Vagina (tissue), 2 donors: ENCODE data around the gene ROR2. TPM values are rescaled to one million over a fixed set of nuclear protein-coding genes. Genes with fewer than 3 reads are reported as not detected.

Experiments
- DNase-seq, 2 donors: peaks; one replicate each; pipeline ENCODE4 v3.0.0-alpha.2; 2017; ENCODE audit errors: extremely low spot score in 2 of 2
- H3K27ac ChIP-seq: fragments of 200-600 bp; sonication (generic); one replicate; pipeline ENCODE4 v1.5.1; 2019
- H3K27me3 ChIP-seq: fragments of 200-600 bp; sonication (generic); one replicate; pipeline ENCODE4 v1.5.1; 2019
- H3K36me3 ChIP-seq, 2 donors: fragments of 200-600 bp; sonication (generic); one replicate each; pipeline ENCODE4 v1.5.1; 2017 to 2019
- H3K4me1 ChIP-seq: fragments of 200-600 bp; sonication (generic); one replicate; pipeline ENCODE4 v1.5.1; 2019
- H3K4me3 ChIP-seq, 2 donors: fragments of 200-600 bp; sonication (generic); 1 replicate in 1 of 2; 2 replicates in 1 of 2; pipeline ENCODE4 v1.5.1; 2016 to 2019
- H3K9me3 ChIP-seq: fragments of 200-600 bp; sonication (generic); one replicate; pipeline ENCODE4 v1.5.1; 2019
- CTCF ChIP-seq, 3 experiments: fragments of 450-650 bp in 2 of 3; fragments of 200-600 bp in 1 of 3; sonication (generic) in 1 of 3; IDR thresholded peaks; one replicate each; pipeline ENCODE4 v1.5.1; 2017 to 2019; ENCODE audit warnings: antibody characterized with exemption in 3 of 3, mild to moderate bottlenecking in 2 of 3, moderate library complexity in 2 of 3
- POLR2A ChIP-seq, 2 donors: fragments of 450-650 bp; IDR thresholded peaks; one replicate each; pipeline ENCODE4 v1.6.1; 2017; ENCODE audit warnings: antibody characterized with exemption in 2 of 2, mild to moderate bottlenecking in 2 of 2, moderate library complexity in 2 of 2
- POLR2AphosphoS5 ChIP-seq, 2 donors: sonication (generic); formaldehyde crosslinking; IDR thresholded peaks; one replicate each; pipeline ENCODE4 v1.9.0; 2017; ENCODE audit warnings: antibody characterized with exemption in 2 of 2, mild to moderate bottlenecking in 2 of 2, low read depth in 1 of 2; ENCODE audit not compliant: insufficient read depth in 1 of 2
- intact Hi-C: fragments of 100-400 bp; cut with DNase I; formaldehyde crosslinking; loops from one replicate; pipeline ENCODE4 v1.15.1; 2023
- total RNA-seq: library from RNA; depleted of rRNA; stranded (reverse); fragments of >200 nt; gene quantifications from one replicate; pipeline ENCODE4 v1.2.3, GENCODE V29; 2016

ROR2 gene
- total RNA-seq, 1 donor from 2014 or later: 22.3 TPM

DNA sequence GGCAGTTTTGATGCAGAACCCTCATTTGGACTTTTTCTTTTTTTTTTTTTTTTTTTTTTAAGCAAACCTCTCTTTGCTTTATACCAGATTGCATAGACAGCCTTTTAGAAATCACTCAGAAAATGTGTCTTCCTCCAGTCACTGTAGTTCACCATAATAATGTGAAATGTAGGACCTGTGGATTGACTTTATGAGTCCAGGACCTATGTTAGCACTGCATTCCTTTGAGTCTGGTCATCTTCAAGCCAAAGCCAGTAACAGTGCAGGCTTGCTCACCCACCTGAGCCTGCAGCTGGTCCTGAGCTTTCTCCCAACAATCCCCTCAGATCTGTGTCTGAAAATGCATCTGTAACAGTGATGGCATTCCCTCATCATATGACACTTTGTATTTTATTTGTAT, 415.7 kb downstream of the ROR2 start:
- no peak for TF ChIP-seq CTCF (IDR thresholded peaks at IDR 0.05)
- TF ChIP-seq POLR2A (IDR thresholded peaks at IDR 0.05): no peak
- no peak for TF ChIP-seq POLR2AphosphoS5 (IDR thresholded peaks at IDR 0.05; ENCODE audit: insufficient read depth in 1 of 2, low read depth in 1 of 2)
- no peaks in the 10 kb centered on the region for H3K36me3 ChIP-seq
- peaks cover 5% of the 10 kb centered on the region for H3K4me1 ChIP-seq
- no peaks in the 10 kb centered on the region for H3K27me3 ChIP-seq
- no peak for DNase-seq
- intact Hi-C loops: no loop called here
- no peak overlapping the region for H3K4me3 ChIP-seq
- H3K9me3 ChIP-seq: no peaks in the 10 kb centered on the region
- no peak overlapping the region for H3K27ac ChIP-seq

DNA sequence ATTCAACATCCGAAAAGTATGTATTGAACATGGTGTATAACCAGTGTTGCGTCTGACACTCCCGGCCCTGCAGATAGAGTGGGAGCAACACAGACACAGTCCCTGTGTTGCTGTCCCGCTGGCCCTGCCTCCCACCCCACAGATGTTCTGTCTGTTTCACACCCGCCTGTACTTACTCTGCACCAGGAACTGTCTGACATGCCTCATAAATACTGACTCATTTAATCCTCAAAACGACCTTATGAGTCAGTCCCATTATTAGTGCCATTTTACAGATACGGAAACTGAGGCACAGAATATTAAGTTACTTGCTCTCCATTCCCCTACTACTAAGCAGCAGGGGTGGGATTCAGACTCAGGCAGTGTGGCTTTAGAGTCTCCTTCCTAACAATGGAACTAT, 416.6 kb downstream of the ROR2 start:
- intact Hi-C loops: no loop called here
- H3K9me3 ChIP-seq: no peaks in the 10 kb centered on the region

DNA sequence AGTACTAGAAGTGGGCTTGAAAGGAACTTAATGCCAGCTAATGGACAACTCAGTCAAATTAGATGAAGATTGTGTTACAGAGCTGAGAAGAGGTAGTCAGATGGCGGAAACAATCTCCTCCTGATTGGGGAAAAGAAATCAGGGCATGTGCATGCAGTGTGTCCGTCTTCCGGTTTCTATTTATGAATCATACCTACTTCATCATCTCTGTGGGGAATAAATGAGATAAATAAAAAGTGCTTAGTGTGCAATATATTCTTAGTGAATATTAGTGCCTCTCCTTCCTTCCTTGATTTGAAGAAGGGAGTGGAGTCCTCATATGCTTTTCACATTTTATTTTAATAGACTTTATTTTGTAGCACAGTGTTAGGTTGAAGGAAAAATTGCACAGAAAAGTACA, 417.7 kb downstream of the ROR2 start:
- intact Hi-C loops: no loop called here
- Histone ChIP-seq H3K9me3 (no peaks in the 10 kb centered on the region), H3K4me3 (no peak overlapping the region), H3K4me1 (peaks cover 5% of the 10 kb centered on the region), H3K27ac (no peak overlapping the region), H3K36me3 (no peaks in the 10 kb centered on the region), H3K27me3 (no peaks in the 10 kb centered on the region)
- TF ChIP-seq POLR2A (IDR thresholded peaks at IDR 0.05) (no peak), CTCF (IDR thresholded peaks at IDR 0.05) (no peak), POLR2AphosphoS5 (IDR thresholded peaks at IDR 0.05; ENCODE audit: insufficient read depth in 1 of 2, low read depth in 1 of 2) (no peak)
- DNase-seq: no peak

More for the DNA sequence above, 416.6 kb downstream of the ROR2 start:
- no peaks in the 10 kb centered on the region for H3K27me3 ChIP-seq
- H3K4me3 ChIP-seq: no peak overlapping the region
- H3K27ac ChIP-seq: no peak overlapping the region
- peaks cover 5% of the 10 kb centered on the region for H3K4me1 ChIP-seq
- no peak for TF ChIP-seq POLR2A (IDR thresholded peaks at IDR 0.05)
- no peak for TF ChIP-seq CTCF (IDR thresholded peaks at IDR 0.05)
- TF ChIP-seq POLR2AphosphoS5 (IDR thresholded peaks at IDR 0.05; ENCODE audit: insufficient read depth in 1 of 2, low read depth in 1 of 2): no peak
- no peak for DNase-seq
- H3K36me3 ChIP-seq: no peaks in the 10 kb centered on the region

DNA sequence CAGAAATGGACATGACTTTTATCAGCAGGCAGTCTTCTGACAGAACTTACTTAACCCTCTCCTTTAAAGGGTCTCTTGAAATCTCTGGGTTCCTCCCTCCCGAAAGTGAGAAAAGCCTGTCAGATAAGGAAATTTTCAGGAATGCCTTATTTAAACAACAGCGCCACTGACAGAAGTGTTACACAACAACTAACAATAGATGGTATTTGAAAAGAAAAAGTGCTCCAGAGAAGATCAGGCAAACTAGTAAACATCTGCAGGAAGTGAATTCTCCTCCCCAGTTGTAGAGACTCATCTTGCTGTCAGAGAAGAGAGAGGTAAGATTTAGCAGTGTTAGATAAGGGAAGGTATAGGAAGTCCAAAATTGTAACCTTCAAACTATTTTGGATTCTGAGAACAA, 419.2 kb downstream of the ROR2 start:
- Histone ChIP-seq H3K4me3 (no peak overlapping the region), H3K9me3 (no peaks in the 10 kb centered on the region), H3K27ac (peak overlapping the region; percentile 5), H3K4me1 (no peaks in the 10 kb centered on the region), H3K27me3 (no peaks in the 10 kb centered on the region), H3K36me3 (no peaks in the 10 kb centered on the region)
- no peak for DNase-seq
- TF ChIP-seq POLR2AphosphoS5 (IDR thresholded peaks at IDR 0.05; ENCODE audit: insufficient read depth in 1 of 2, low read depth in 1 of 2): no peak
- no peak for TF ChIP-seq CTCF (IDR thresholded peaks at IDR 0.05)
- TF ChIP-seq POLR2A (IDR thresholded peaks at IDR 0.05): no peak
- intact Hi-C loops: no loop called here

DNA sequence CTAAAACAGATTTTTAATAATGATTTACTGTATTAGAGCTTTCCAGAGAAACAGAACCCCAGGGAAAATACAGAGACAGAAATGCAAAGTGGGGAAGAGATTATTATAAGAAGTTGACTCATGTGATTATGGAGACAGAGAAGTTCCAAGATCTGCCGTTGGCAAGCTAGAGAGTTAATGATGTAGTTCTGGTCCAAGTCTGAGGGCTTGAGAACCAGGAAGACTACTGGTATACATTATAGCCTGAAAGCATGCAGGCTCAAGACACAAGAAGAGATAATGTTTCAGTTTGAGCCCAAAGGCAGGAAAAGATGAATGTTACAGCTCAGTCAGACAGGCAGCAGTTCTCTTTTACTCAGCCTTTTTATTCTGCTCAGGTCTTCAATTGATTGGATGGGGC, 427.5 kb downstream of the ROR2 start:
- no peak for DNase-seq
- intact Hi-C loops: no loop called here
- Histone ChIP-seq H3K27me3 (no peaks in the 10 kb centered on the region), H3K4me1 (no peaks in the 10 kb centered on the region), H3K4me3 (no peak overlapping the region), H3K36me3 (no peaks in the 10 kb centered on the region), H3K27ac (no peak overlapping the region), H3K9me3 (no peaks in the 10 kb centered on the region)
- no peak for TF ChIP-seq CTCF (IDR thresholded peaks at IDR 0.05)
- no peak for TF ChIP-seq POLR2A (IDR thresholded peaks at IDR 0.05)
- TF ChIP-seq POLR2AphosphoS5 (IDR thresholded peaks at IDR 0.05; ENCODE audit: insufficient read depth in 1 of 2, low read depth in 1 of 2): no peak
